HepG2 (cell line): ENCODE results near the gene MKNK1. TPM values are rescaled to one million over a fixed set of nuclear protein-coding genes. Genes with fewer than 3 reads are reported as not detected.

Experiments used
- ATAC-seq: fragments of 200-7000 bp; cut with Tn5 transposase; 3 replicates; pipeline ENCODE4 v1.9.1; 2020; ENCODE audit warnings: mild to moderate bottlenecking, moderate library complexity
- BruUV-seq: library from RNA; stranded (reverse); fragments of 400-500 nt; replicated peaks from 2 replicates; lab custom pipeline; 2021; lab: Mats Ljungman, UMichigan
- CTCF ChIA-PET: fragments of 300-600 bp; formaldehyde crosslinking; extraction: SDS; loops from one replicate; lab custom pipeline; 2021; ENCODE audit warnings: low total read pairs, inconsistent platforms, low intra/inter-chr PET ratio; lab: Yijun Ruan, JAX
- POLR2A ChIA-PET: fragments of 350-600 bp; sonication (Branson Sonifier 250); formaldehyde crosslinking; loops from one replicate; lab custom pipeline; 2020; ENCODE audit warnings: antibody characterized with exemption, inconsistent platforms; lab: Yijun Ruan, JAX
- DNase-seq: peaks from one replicate; pipeline ENCODE4 v3.0.0-alpha.2; 2015; ENCODE audit warnings: low spot score
- FAIRE-seq: peaks from 3 replicates; lab custom pipeline; 2011; peaks lifted over from hg19 to GRCh38; lab: Jason Lieb, UNC
- H2AFZ ChIP-seq: one replicate; pipeline ENCODE4 v1.6.1; 2011; ENCODE audit warnings: low read length, inconsistent platforms
- H3K27ac ChIP-seq: fragments of 300-600 bp; 3 replicates; pipeline ENCODE4 v1.8.0; 2011; ENCODE audit warnings: mixed run types, mild to moderate bottlenecking, mixed read lengths, low read length, inconsistent platforms; ENCODE audit not compliant: insufficient read depth; ENCODE audit errors: extremely low read length
- H3K27me3 ChIP-seq, 2 experiments: fragments of 200-600 bp in 1 of 2; 2 replicates in 1 of 2; 3 replicates in 1 of 2; pipeline versions ENCODE4 v1.6.0 to v1.8.0; 2011; ENCODE audit warnings: low read length in 2 of 2, mild to moderate bottlenecking in 2 of 2, moderate library complexity in 2 of 2, inconsistent platforms in 1 of 2; ENCODE audit not compliant: insufficient read depth in 2 of 2, control insufficient read depth in 1 of 2
- H3K36me3 ChIP-seq, 2 experiments: fragments of 200-600 bp in 1 of 2; replicated peaks in 1 of 2; 2 replicates in 1 of 2; 3 replicates in 1 of 2; pipeline versions ENCODE4 v1.5.1 to v1.8.0; 2011; ENCODE audit warnings: low read length in 2 of 2, inconsistent platforms in 1 of 2; ENCODE audit not compliant: insufficient read depth in 2 of 2, control insufficient read depth in 1 of 2
- H3K4me1 ChIP-seq: 2 replicates; pipeline ENCODE4 v1.5.1; 2012; ENCODE audit warnings: low read length, inconsistent platforms; ENCODE audit not compliant: insufficient read depth
- H3K4me2 ChIP-seq: 2 replicates; pipeline ENCODE4 v1.6.0; 2011; ENCODE audit warnings: low read depth, low read length, inconsistent platforms
- H3K4me3 ChIP-seq, 3 experiments: fragments of 200-600 bp in 1 of 3; sonication (generic), shearing (Covaris generic) in 1 of 3; replicated peaks in 1 of 3; 2 replicates each; pipeline ENCODE4 v1.5.1; 2011 to 2016; ENCODE audit warnings: low read length in 3 of 3, inconsistent platforms in 2 of 3, low read depth in 2 of 3, mild to moderate bottlenecking in 2 of 3, control low read depth in 1 of 3, mixed read lengths in 1 of 3; ENCODE audit not compliant: insufficient read depth in 1 of 3
- H3K79me2 ChIP-seq: one replicate; pipeline ENCODE4 v1.6.1; 2011; ENCODE audit warnings: low read length, inconsistent platforms; ENCODE audit not compliant: insufficient read depth
- H3K9ac ChIP-seq: 2 replicates; pipeline ENCODE4 v1.6.0; 2011; ENCODE audit warnings: mild to moderate bottlenecking, low read depth, low read length, inconsistent platforms; ENCODE audit not compliant: insufficient read depth
- H3K9me3 ChIP-seq: 2 replicates; pipeline ENCODE4 v1.5.1; 2012; ENCODE audit warnings: mild to moderate bottlenecking, low read length
- H4K20me1 ChIP-seq: 2 replicates; pipeline ENCODE4 v1.6.0; 2011; ENCODE audit warnings: inconsistent platforms, mild to moderate bottlenecking, low read length, moderate library complexity; ENCODE audit not compliant: insufficient read depth
- BCL3 ChIP-seq: sonication (generic); formaldehyde crosslinking; IDR thresholded peaks from 2 replicates; pipeline ENCODE4 v1.5.1; 2020; ENCODE audit warnings: mild to moderate bottlenecking, missing genetic modification reagents, moderate library complexity
- CHCHD3 ChIP-seq: sonication (generic); formaldehyde crosslinking; IDR thresholded peaks from 2 replicates; pipeline ENCODE4 v1.8.0; 2022; ENCODE audit warnings: mild to moderate bottlenecking, missing genetic modification reagents, moderate library complexity
- EED ChIP-seq: sonication (generic); formaldehyde crosslinking; IDR thresholded peaks from 2 replicates; pipeline ENCODE4 v1.5.0; 2020; ENCODE audit warnings: mild to moderate bottlenecking, missing genetic modification reagents
- FOXK1 ChIP-seq: sonication (generic); formaldehyde crosslinking; IDR thresholded peaks from 2 replicates; pipeline ENCODE4 v1.4.0; 2020; ENCODE audit warnings: low read depth, missing genetic modification reagents, borderline replicate concordance
- HNRNPUL1 ChIP-seq: fragments of 200-400 bp; formaldehyde crosslinking; IDR thresholded peaks from 2 replicates; pipeline ENCODE4 v1.6.1; 2017; ENCODE audit warnings: low read depth, mild to moderate bottlenecking, low read length, moderate library complexity
- HOMEZ ChIP-seq: IDR thresholded peaks from 2 replicates; pipeline ENCODE4 v1.6.1; 2016; ENCODE audit warnings: low read depth
- KDM6A ChIP-seq: IDR thresholded peaks from 2 replicates; pipeline ENCODE4 v1.6.1; 2016; ENCODE audit warnings: low read depth
- LCORL ChIP-seq, 2 experiments: fragments of 450-650 bp in 1 of 2; sonication (generic) in 1 of 2; formaldehyde crosslinking in 1 of 2; IDR thresholded peaks; 2 replicates each; pipeline versions ENCODE4 v1.5.0 to v1.6.1; 2017 to 2020; ENCODE audit warnings: antibody characterized with exemption in 1 of 2, missing genetic modification reagents in 1 of 2
- NFKB2 ChIP-seq: sonication (generic); formaldehyde crosslinking; IDR thresholded peaks from 2 replicates; pipeline ENCODE4 v1.4.0; 2020; ENCODE audit warnings: missing genetic modification reagents, borderline replicate concordance
- RAD51 ChIP-seq: fragments of 450-650 bp; IDR thresholded peaks from 2 replicates; pipeline ENCODE4 v1.6.1; 2016; ENCODE audit warnings: borderline replicate concordance
- REPIN1 ChIP-seq: sonication (generic); formaldehyde crosslinking; IDR thresholded peaks from 2 replicates; pipeline ENCODE4 v1.8.0; 2022; ENCODE audit warnings: missing genetic modification reagents, low read depth, mild to moderate bottlenecking, borderline replicate concordance
- RNF2 ChIP-seq: fragments of 450-650 bp; conservative IDR thresholded peaks from 2 replicates; pipeline ENCODE4 v1.6.1; 2016; ENCODE audit warnings: low read depth
- SKI ChIP-seq: fragments of 450-650 bp; IDR thresholded peaks from one replicate; pipeline ENCODE4 v1.6.1; 2018; ENCODE audit warnings: mild to moderate bottlenecking; ENCODE audit not compliant: partially characterized antibody
- ZNF503 ChIP-seq: sonication (generic); formaldehyde crosslinking; IDR thresholded peaks from 2 replicates; pipeline ENCODE4 v1.4.0; 2020; ENCODE audit warnings: missing genetic modification reagents
- ZNF549 ChIP-seq: sonication (generic); formaldehyde crosslinking; IDR thresholded peaks from 2 replicates; pipeline ENCODE4 v1.5.0; 2020; ENCODE audit warnings: missing genetic modification reagents
- ZNF607 ChIP-seq: sonication (generic); formaldehyde crosslinking; IDR thresholded peaks from 2 replicates; pipeline ENCODE4 v1.5.1; 2020; ENCODE audit warnings: missing genetic modification reagents, mild to moderate bottlenecking, borderline replicate concordance
- ZNF670 ChIP-seq: sonication (generic); formaldehyde crosslinking; IDR thresholded peaks from 2 replicates; pipeline ENCODE4 v1.8.0; 2022; ENCODE audit warnings: mild to moderate bottlenecking, missing genetic modification reagents, borderline replicate concordance
- WGBS: methylation state at CpG from one replicate; pipeline ENCODE4 v1.1.6; 2017; ENCODE audit warnings: low lambda C conversion rate; 5-methylcytosine and 5-hydroxymethylcytosine counted together
- in situ Hi-C: cut with HindIII; loops from 2 replicates; pipeline ENCODE4 v1.10.0; 2017; ENCODE audit warnings: low pct_unique_long_range_greater_than_20kb; ENCODE audit not compliant: extremely low pct_ligation_motif_present
- intact Hi-C: fragments of 100-400 bp; cut with micrococcal nuclease; formaldehyde crosslinking; loops from one replicate; pipeline ENCODE4 v1.10.0; 2022; ENCODE audit not compliant: unreplicated experiment
- polyA plus RNA-seq, 8 experiments: library from polyadenylated mRNA; depleted of rRNA in 3 of 8; stranded (reverse) in 7 of 8; unstranded in 1 of 8; fragments of >200 nt; fragmentation: Illumina TruSeq in 4 of 8; extraction: Trizol in 4 of 8; gene quantifications; 2 replicates each; pipeline versions ENCODE4 v1.2.1 to v1.2.3, GENCODE V29; 2011 to 2016; ENCODE audit warnings: low read depth in 4 of 8, missing spikeins in 1 of 8, mixed read lengths in 1 of 8; ENCODE audit not compliant: insufficient read depth in 1 of 8
- total RNA-seq, 5 experiments: library from RNA; depleted of rRNA; stranded (reverse); fragments of >200 nt; fragmentation: Illumina TruSeq; extraction: Trizol; gene quantifications; 2 replicates each; pipeline ENCODE4 v1.2.3, GENCODE V29; 2016; ENCODE audit warnings: low read depth in 1 of 5

MKNK1 gene
- total and polyA plus RNA-seq, 2 of the 13 experiments (the other 11 are each of a cell fraction or from before 2014, with no cell fraction given), result 18.5 to 24.1 TPM

- Histone ChIP-seq H4K20me1 (no peaks in the 10 kb centered on the region), H3K9me3 (no peaks in the 10 kb centered on the region), H3K36me3 (peaks cover 18 to 44% of the 10 kb centered on the region in 2 experiments; a peak in 4 of 5 replicates), H2AFZ (no peak overlapping the region), H3K27ac (no peak overlapping the region), H3K4me3 (no peak overlapping the region), H3K27me3 (no peaks in the 10 kb centered on the region), H3K4me2 (no peak overlapping the region), H3K4me1 (peaks cover 6% of the 10 kb centered on the region), H3K79me2 (no peaks in the 10 kb centered on the region), H3K9ac (no peak overlapping the region)
- BruUV-seq, result no TSS peak
- FAIRE-seq (no peak), ATAC-seq (no peak), DNase-seq (no peak)
- intact Hi-C loops, result no loop called here
- WGBS, result 98% methylated on average over 4 of the region's 4 CpGs
- in situ Hi-C loops, result no loop called here
- ChIA-PET POLR2A (no interaction called here), CTCF (no interaction called here)
- TF ChIP-seq LCORL (IDR thresholded peaks at IDR 0.05) (no peak), LCORL (CRISPR knock-in tag; IDR thresholded peaks at IDR 0.05) (no peak), EED (CRISPR knock-in tag) (no peak), RNF2 (no peak), ZNF549 (CRISPR knock-in tag) (no peak), FOXK1 (CRISPR knock-in tag) (no peak), CHCHD3 (CRISPR knock-in tag) (no peak), HNRNPUL1 (no peak), ZNF607 (CRISPR knock-in tag) (no peak), SKI (no peak), KDM6A (no peak), ZNF503 (CRISPR knock-in tag) (no peak), RAD51 (no peak), REPIN1 (no peak), HOMEZ (CRISPR knock-in tag) (no peak), ZNF670 (no peak), BCL3 (no peak), NFKB2 (CRISPR knock-in tag) (no peak)
These were observed 26.4 kb downstream of the MKNK1 start for GRCh38 chr1:46577671-46578070.
